Right renal cortex interstitium (tissue), 3 donors: ENCODE measurements around the gene ENOPH1. TPM values are rescaled to one million over a fixed set of nuclear protein-coding genes. Genes with fewer than 3 reads are reported as not detected.
"Not testable (repeated sequence)": the region's sequence is repeated elsewhere in the genome, so short reads cannot be mapped to it uniquely, and the experiment has no call there.

ENCODE experiments used
- DNase-seq, 3 donors: peaks; one replicate each; pipeline ENCODE4 v3.0.0-alpha.2; 2013; ENCODE audit warnings: low read depth in 3 of 3, low spot score in 2 of 3
- polyA plus RNA-seq, 3 donors: library from polyadenylated mRNA; unstranded; fragments of 120-200 nt; gene quantifications; one replicate each; pipeline ENCODE4 v1.2.1, GENCODE V29; 2013; ENCODE audit not compliant: insufficient read length in 3 of 3

The ENOPH1 gene
- 10 to 100 TPM; 76.6 to 80.7 (median 77.1) TPM for polyA plus RNA-seq

GRCh38 chr4:82430193-82430963 lies at the start of gene ENOPH1, which contains the start of gene HNRNPDL:
TSS of gene ENOPH1 (plus strand) at chr4:82430590. CDS start at chr4:82430830, 240 bp downstream.
TSS of gene HNRNPDL (minus strand) at chr4:82430462. CDS start at chr4:82429690, 772 bp downstream.
- peak; percentile 88 to 93 (median 93) for DNase-seq

- DNase-seq: no peak
Observed at GRCh38 chr4:82380831-82381230, 49.6 kb upstream of the ENOPH1 start.

GRCh38 chr4:82381235-82381634 lies 49.2 kb upstream of the ENOPH1 start:
- DNase-seq: no peak

GRCh38 chr4:82381661-82382296 lies 48.6 kb upstream of the ENOPH1 start:
- DNase-seq: no peak

GRCh38 chr4:82382751-82383150 lies 47.6 kb upstream of the ENOPH1 start:
- DNase-seq: no peak

GRCh38 chr4:82386312-82386711 lies 44.1 kb upstream of the ENOPH1 start:
- DNase-seq: not testable (repeated sequence)

- no peak for DNase-seq
Observed at GRCh38 chr4:82388405-82388804, 42.0 kb upstream of the ENOPH1 start.

- DNase-seq: not testable (repeated sequence)
Observed at GRCh38 chr4:82390061-82390460, 40.3 kb upstream of the ENOPH1 start.

- DNase-seq: no peak
Observed at GRCh38 chr4:82394896-82395295, 35.5 kb upstream of the ENOPH1 start.

- no peak for DNase-seq
Observed at GRCh38 chr4:82397527-82397926, 32.9 kb upstream of the ENOPH1 start.

GRCh38 chr4:82398263-82398662 lies 32.1 kb upstream of the ENOPH1 start:
- no peak for DNase-seq

GRCh38 chr4:82401600-82401999 lies 28.8 kb upstream of the ENOPH1 start:
- DNase-seq: no peak

- DNase-seq: no peak
Observed at GRCh38 chr4:82402196-82402775, 28.1 kb upstream of the ENOPH1 start.

- no peak for DNase-seq
Observed at GRCh38 chr4:82403725-82404124, 26.7 kb upstream of the ENOPH1 start.

GRCh38 chr4:82415061-82415460 lies 15.3 kb upstream of the ENOPH1 start:
- not testable (repeated sequence) for DNase-seq

GRCh38 chr4:82415922-82416365 lies 14.4 kb upstream of the ENOPH1 start:
- no peak for DNase-seq

- DNase-seq: no peak
Observed at GRCh38 chr4:82419451-82419850, 10.9 kb upstream of the ENOPH1 start.

- no peak for DNase-seq
Observed at GRCh38 chr4:82421796-82422560, 8.4 kb upstream of the ENOPH1 start.

GRCh38 chr4:82422616-82423015 lies 7.8 kb upstream of the ENOPH1 start:
- no peak for DNase-seq

GRCh38 chr4:82423245-82424054 lies 6.9 kb upstream of the ENOPH1 start:
- no peak for DNase-seq
